CD4-positive, alpha-beta T cell (primary cell): ENCODE data around the gene FHOD1. TPM values are rescaled to one million over a fixed set of nuclear protein-coding genes. Genes with fewer than 3 reads are reported as not detected.
A peak's percentile ranks its signal among the peaks of the same experiment; 100 is the strongest.

Experiments used
- ATAC-seq: fragments of 200-7000 bp; cut with Tn5 transposase; one replicate; pipeline ENCODE4 v1.10.0; 2022; ENCODE audit warnings: mild to moderate bottlenecking; ENCODE audit not compliant: poor library complexity
- CTCF ChIA-PET: fragments of 350-600 bp; sonication (Branson Sonifier 250); formaldehyde crosslinking; loops from one replicate; lab custom pipeline; 2021; ENCODE audit warnings: antibody characterized with exemption, inconsistent platforms; lab: Charles Lee
- POLR2A ChIA-PET: fragments of 350-600 bp; sonication (Branson Sonifier 250); formaldehyde crosslinking; loops from one replicate; lab custom pipeline; 2021; ENCODE audit warnings: antibody characterized with exemption, inconsistent platforms; lab: Charles Lee
- DNase-seq, 14 experiments: peaks; one replicate each; pipeline ENCODE4 v3.0.0-alpha.2; 2013 to 2020; ENCODE audit warnings: mixed read lengths in 2 of 14
- H3K27ac ChIP-seq, 2 donors: one replicate each; pipeline versions ENCODE4 v1.5.1 to v1.7.0; 2013; ENCODE audit warnings: low read length in 2 of 2, low read depth in 1 of 2, mild to moderate bottlenecking in 1 of 2
- H3K27me3 ChIP-seq, 2 experiments: 1 replicate in 1 of 2; 2 replicates in 1 of 2; pipeline versions ENCODE4 v1.6.1 to v1.7.0; 2013; ENCODE audit warnings: low read length in 2 of 2, control low read depth in 1 of 2, mild to moderate bottlenecking in 1 of 2, moderate library complexity in 1 of 2; ENCODE audit not compliant: insufficient read depth in 2 of 2, control insufficient read depth in 1 of 2
- H3K36me3 ChIP-seq: one replicate; pipeline ENCODE4 v1.6.1; 2013; ENCODE audit warnings: low read length, control low read depth; ENCODE audit not compliant: insufficient read depth
- H3K4me1 ChIP-seq: one replicate; pipeline ENCODE4 v1.6.1; 2013; ENCODE audit warnings: low read length, control low read depth; ENCODE audit not compliant: insufficient read depth
- H3K4me3 ChIP-seq: one replicate; pipeline ENCODE4 v1.5.1; 2013; ENCODE audit warnings: mild to moderate bottlenecking, low read length, moderate library complexity
- H3K9me3 ChIP-seq, 2 experiments: 1 replicate in 1 of 2; 2 replicates in 1 of 2; pipeline versions ENCODE4 v1.6.1 to v1.7.0; 2013; ENCODE audit warnings: low read length in 2 of 2, mild to moderate bottlenecking in 2 of 2, control low read depth in 1 of 2, moderate library complexity in 1 of 2; ENCODE audit not compliant: control insufficient read depth in 1 of 2, insufficient read depth in 1 of 2
- H3K27ac Mint-ChIP-seq: one replicate; pipeline ENCODE4 v1.8.0; 2020; ENCODE audit warnings: mixed read lengths
- H3K27me3 Mint-ChIP-seq: one replicate; pipeline ENCODE4 v1.8.0; 2021; ENCODE audit warnings: mixed read lengths
- H3K36me3 Mint-ChIP-seq: one replicate; pipeline ENCODE4 v1.8.0; 2021; ENCODE audit warnings: low read depth, mixed read lengths
- H3K4me1 Mint-ChIP-seq: one replicate; pipeline ENCODE4 v1.8.0; 2021; ENCODE audit warnings: low read depth, mixed read lengths
- H3K4me3 Mint-ChIP-seq: one replicate; pipeline ENCODE4 v1.8.0; 2020; ENCODE audit warnings: mild to moderate bottlenecking, mixed read lengths
- H3K9me3 Mint-ChIP-seq: one replicate; pipeline ENCODE4 v1.8.0; 2020; ENCODE audit warnings: mixed read lengths
- CTCF ChIP-seq: fragments of 200-600 bp; IDR thresholded peaks from one replicate; pipeline ENCODE4 v1.8.0; 2022; ENCODE audit warnings: antibody characterized with exemption, mild to moderate bottlenecking
- intact Hi-C, 2 experiments: fragments of 100-400 bp; cut with DNase I in 1 of 2; cut with micrococcal nuclease in 1 of 2; formaldehyde crosslinking; loops; one replicate each; pipeline versions ENCODE4 v1.15.1 to v1.9.0; 2023 to 2025; cut with DNase I, micrococcal nuclease
- total RNA-seq, 174 experiments: library from RNA in 2 of 174; stranded (reverse) in 2 of 174; gene quantifications; one replicate each; pipeline ENCODE4 v1.2.3 and lab custom pipeline; 2021 to 2026

FHOD1 gene
- total RNA-seq, 2 experiments from 2014 or later, result 21.1 to 26.0 TPM

- ChIA-PET CTCF (interaction anchor here (1.2 to 1.5 kb wide), 2 partner anchors 8 to 176 kb away, joined by 3 to 4 read pairs; no protein-coding TSS in a partner anchor), POLR2A (interaction anchor here (1.4 kb wide), 1 partner anchor 10 kb away, joined by 6 read pairs; the partner anchor contains the start of gene MATCAP1)
- intact Hi-C loops, result loop anchor here (2.0 to 5.0 kb wide), 2 partner anchors 33 to 261 kb away; partner anchors contain the start of genes CIAO2B (in 1 of the 2) and TMEM208 (in 1 of the 2)
- no peaks in the 10 kb centered on the region for H3K9me3 Mint-ChIP-seq
- Histone ChIP-seq H3K9me3 (no peaks in the 10 kb centered on the region), H3K36me3 (peaks cover 56% of the 10 kb centered on the region), H3K4me3 (peak overlapping the region; percentile 95), H3K27me3 (no peaks in the 10 kb centered on the region), H3K27ac (peak overlapping the region in 1 of 2 donors; percentile 3), H3K4me1 (peaks cover 51% of the 10 kb centered on the region)
- H3K4me3 Mint-ChIP-seq, result peak overlapping the region; percentile 92
- H3K27me3 Mint-ChIP-seq, result no peaks in the 10 kb centered on the region
- no peak for TF ChIP-seq CTCF
- peaks cover 49% of the 10 kb centered on the region for H3K4me1 Mint-ChIP-seq
- H3K27ac Mint-ChIP-seq, result peak overlapping the region; percentile 87
- DNase-seq (no peak), ATAC-seq (no peak)
- H3K36me3 Mint-ChIP-seq, result peaks cover 60% of the 10 kb centered on the region
Measured at GRCh38 chr16:67193536-67193935, 53.7 kb downstream of the FHOD1 start.

- intact Hi-C loops, result loop anchor here (1.0 to 5.0 kb wide), 3 partner anchors 34 to 261 kb away; partner anchors contain the start of genes TMEM208 (in 2 of the 2) and CIAO2B (in 1 of the 2)
- DNase-seq (peak in 2 of 14 experiments; percentile 40 to 44), ATAC-seq (peak; percentile 40)
- Histone ChIP-seq H3K27me3 (no peaks in the 10 kb centered on the region), H3K27ac (peak overlapping the region; percentile 69 to 86), H3K36me3 (peaks cover 50% of the 10 kb centered on the region), H3K9me3 (no peaks in the 10 kb centered on the region), H3K4me1 (peaks cover 51% of the 10 kb centered on the region), H3K4me3 (peak overlapping the region; percentile 95)
- ChIA-PET POLR2A (interaction anchor here (1.1 to 1.6 kb wide), 3 partner anchors 9 to 43 kb away, joined by 3 to 9 read pairs (median 6); partner anchors contain the start of genes MATCAP1 and TMEM208), CTCF (interaction anchor here (0.6 to 1.5 kb wide), 5 partner anchors 8 to 175 kb away, joined by 3 to 4 read pairs (median 3); no protein-coding TSS in a partner anchor)
- peaks cover 54% of the 10 kb centered on the region for H3K36me3 Mint-ChIP-seq
- no peaks in the 10 kb centered on the region for H3K27me3 Mint-ChIP-seq
- no peaks in the 10 kb centered on the region for H3K9me3 Mint-ChIP-seq
- peak overlapping the region; percentile 92 for H3K4me3 Mint-ChIP-seq
- H3K4me1 Mint-ChIP-seq, result peaks cover 43% of the 10 kb centered on the region
- H3K27ac Mint-ChIP-seq, result peak overlapping the region; percentile 87
- TF ChIP-seq CTCF, result no peak
Measured at GRCh38 chr16:67192781-67193361, 54.4 kb downstream of the FHOD1 start.

- peak; percentile 72 to 93 (median 82) for DNase-seq
- ChIA-PET POLR2A (interaction anchor here (1.1 to 1.6 kb wide), 3 partner anchors 9 to 44 kb away, joined by 3 to 9 read pairs (median 6); partner anchors contain the start of genes MATCAP1 and TMEM208), CTCF (interaction anchor here (0.6 to 1.5 kb wide), 4 partner anchors 37 to 174 kb away, joined by 3 to 4 read pairs (median 4); no protein-coding TSS in a partner anchor)
- peaks cover 51% of the 10 kb centered on the region for H3K4me1 ChIP-seq
- intact Hi-C loops, result loop anchor here (1.0 to 5.0 kb wide), 3 partner anchors 35 to 260 kb away; partner anchors contain the start of genes TMEM208 (in 2 of the 2) and CIAO2B (in 1 of the 2)
- H3K4me3 ChIP-seq, result peak within 1 kb of the TSS; percentile 95
- Mint-ChIP-seq H3K36me3 (peaks cover 46% of the 10 kb centered on the region), H3K4me3 (peak within 1 kb of the TSS; percentile 92), H3K27ac (peak within 1 kb of the TSS; percentile 87), H3K9me3 (no peaks in the 10 kb centered on the region), H3K4me1 (peaks cover 43% of the 10 kb centered on the region), H3K27me3 (no peaks in the 10 kb centered on the region)
- peak; percentile 88 for ATAC-seq
- no peaks in the 10 kb centered on the region for H3K27me3 ChIP-seq
- no peak for TF ChIP-seq CTCF
- H3K9me3 ChIP-seq, result no peaks in the 10 kb centered on the region
- peaks cover 43% of the 10 kb centered on the region for H3K36me3 ChIP-seq
- H3K27ac ChIP-seq, result peak within 1 kb of the TSS; percentile 69 to 86
Measured at GRCh38 chr16:67191995-67192681, 55.1 kb downstream of the FHOD1 start, which contains the start of gene E2F4. E2F4 (plus strand) TSS chr16:67192155; CDS start chr16:67192228, 73 bp downstream.
